ENCODE data around the gene PSMD1. TPM values are rescaled to one million over a fixed set of nuclear protein-coding genes. Genes with fewer than 3 reads are reported as not detected.
"Not testable (repeated sequence)": the region's sequence is repeated elsewhere in the genome, so short reads cannot be mapped to it uniquely, and the experiment has no call there.

Gene PSMD1
- total RNA-seq, 4 donors from 2014 or later = 51.5 to 116 (median 67.9) TPM

DNA sequence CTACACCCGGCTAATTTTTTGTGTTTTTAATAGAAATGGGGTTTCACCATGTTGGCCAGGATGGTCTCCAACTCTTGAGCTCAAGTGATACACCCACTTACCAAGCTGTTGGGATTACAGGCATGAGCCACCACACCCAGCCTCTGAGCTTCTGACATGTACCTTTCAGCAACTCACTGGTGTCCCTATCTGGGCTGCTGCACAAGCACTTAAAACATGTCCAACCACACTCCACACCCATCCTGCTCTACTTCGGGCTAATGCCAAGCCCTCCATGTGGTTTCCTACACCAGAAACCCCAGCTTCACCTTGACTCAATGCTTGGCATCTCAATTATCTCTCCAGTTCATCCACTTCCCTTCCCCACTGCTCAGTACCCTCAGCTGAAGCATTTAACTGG, 119.4 kb downstream of the PSMD1 start:
- intact Hi-C loops (cut with DNase I) = no loop called here
- no peak for DNase-seq
- Histone ChIP-seq H3K4me1 (peaks cover 0 to 3% (median 0%) of the 10 kb centered on the region in 3 donors), H3K27me3 (no peaks in the 10 kb centered on the region), H3K27ac (no peak overlapping the region), H3K36me3 (peaks cover 0 to 42% (median 0%) of the 10 kb centered on the region in 3 donors), H3K4me3 (no peak overlapping the region), H3K9me3 (no peaks in the 10 kb centered on the region)
- 90 to 93% methylated on average over 2 of the region's 2 CpGs for WGBS, 2 donors
- no peak for TF ChIP-seq POLR2A (IDR thresholded peaks at IDR 0.05)
- TF ChIP-seq, protein P1, sequence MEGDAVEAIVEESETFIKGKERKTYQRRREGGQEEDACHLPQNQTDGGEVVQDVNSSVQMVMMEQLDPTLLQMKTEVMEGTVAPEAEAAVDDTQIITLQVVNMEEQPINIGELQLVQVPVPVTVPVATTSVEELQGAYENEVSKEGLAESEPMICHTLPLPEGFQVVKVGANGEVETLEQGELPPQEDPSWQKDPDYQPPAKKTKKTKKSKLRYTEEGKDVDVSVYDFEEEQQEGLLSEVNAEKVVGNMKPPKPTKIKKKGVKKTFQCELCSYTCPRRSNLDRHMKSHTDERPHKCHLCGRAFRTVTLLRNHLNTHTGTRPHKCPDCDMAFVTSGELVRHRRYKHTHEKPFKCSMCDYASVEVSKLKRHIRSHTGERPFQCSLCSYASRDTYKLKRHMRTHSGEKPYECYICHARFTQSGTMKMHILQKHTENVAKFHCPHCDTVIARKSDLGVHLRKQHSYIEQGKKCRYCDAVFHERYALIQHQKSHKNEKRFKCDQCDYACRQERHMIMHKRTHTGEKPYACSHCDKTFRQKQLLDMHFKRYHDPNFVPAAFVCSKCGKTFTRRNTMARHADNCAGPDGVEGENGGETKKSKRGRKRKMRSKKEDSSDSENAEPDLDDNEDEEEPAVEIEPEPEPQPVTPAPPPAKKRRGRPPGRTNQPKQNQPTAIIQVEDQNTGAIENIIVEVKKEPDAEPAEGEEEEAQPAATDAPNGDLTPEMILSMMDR (IDR thresholded peaks at IDR 0.05) = no peak

DNA sequence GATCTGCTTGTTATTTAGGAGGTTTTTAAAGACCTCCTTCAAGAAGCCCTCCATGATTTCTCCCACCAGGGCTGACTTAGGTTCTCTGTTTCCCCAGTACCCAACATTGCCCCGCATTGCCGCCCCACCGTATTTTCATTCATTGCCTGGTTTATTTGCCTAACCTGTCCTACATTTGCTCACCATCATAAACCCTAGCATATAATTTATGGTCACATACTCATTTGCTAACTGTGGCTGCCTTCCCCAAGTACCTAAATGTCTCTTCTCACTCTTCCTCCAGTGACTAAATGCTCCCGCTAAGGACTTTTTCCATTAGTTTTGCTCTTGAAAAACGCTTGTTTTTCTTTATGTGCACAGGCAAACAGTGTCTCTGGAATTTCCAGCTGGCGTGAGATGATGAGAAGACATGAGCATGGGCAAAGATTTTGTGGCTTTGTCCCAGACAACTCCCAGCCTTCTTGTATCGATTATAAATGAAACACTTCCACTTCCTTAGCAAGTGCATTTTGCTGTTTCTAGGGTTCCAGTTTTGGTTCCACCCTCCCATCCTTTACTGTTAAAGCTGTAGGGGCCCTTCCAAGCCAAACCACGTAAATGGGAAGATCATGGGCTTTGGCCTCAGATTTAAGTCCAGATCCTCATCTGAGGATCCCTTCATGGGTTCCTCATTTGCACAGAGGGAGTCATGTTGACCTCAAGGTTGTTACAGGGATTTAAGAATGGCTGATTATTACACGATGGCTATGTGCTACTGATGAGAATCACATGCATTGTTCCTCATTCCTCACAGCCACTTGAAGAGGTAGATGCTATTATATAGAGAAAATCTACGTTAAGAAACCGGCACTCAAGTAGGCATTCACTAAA, 120.7 kb downstream of the PSMD1 start:
- WGBS, 2 donors = 83 to 92% methylated on average over 11 of the region's 11 CpGs
- no peak for TF ChIP-seq POLR2A (IDR thresholded peaks at IDR 0.05)
- TF ChIP-seq, protein P1 (IDR thresholded peaks at IDR 0.05) = no peak
- intact Hi-C loops (cut with DNase I) = no loop called here
- H3K27ac ChIP-seq = no peak overlapping the region
- no peak for DNase-seq
- no peak overlapping the region for H3K4me3 ChIP-seq
- peaks cover 0 to 3% (median 0%) of the 10 kb centered on the region in 3 donors for H3K4me1 ChIP-seq
- peaks cover 0 to 29% (median 0%) of the 10 kb centered on the region in 3 donors for H3K36me3 ChIP-seq
- H3K9me3 ChIP-seq = no peaks in the 10 kb centered on the region
- no peaks in the 10 kb centered on the region for H3K27me3 ChIP-seq

DNA sequence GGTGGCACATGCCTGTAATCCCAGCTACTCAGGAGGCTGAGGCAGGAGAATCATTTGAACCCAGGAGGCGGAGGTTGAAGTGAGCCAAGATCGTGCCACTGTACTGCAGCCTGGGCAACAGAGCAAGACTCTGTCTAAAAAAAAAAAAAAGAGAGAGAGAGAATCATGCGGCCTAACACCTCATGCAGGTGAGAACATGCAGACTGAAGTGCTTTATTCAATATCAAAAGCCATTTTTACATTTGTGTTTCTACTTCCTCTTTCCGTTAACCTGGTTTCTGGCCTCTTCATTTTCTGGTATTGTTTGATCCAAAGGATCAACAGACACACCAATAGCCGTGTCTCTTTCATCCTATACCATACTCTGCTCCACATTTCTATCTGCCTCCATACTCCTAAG, 122.1 kb downstream of the PSMD1 start:
- H3K4me1 ChIP-seq; intact Hi-C loops (cut with DNase I); H3K27ac ChIP-seq; H3K27me3 ChIP-seq; H3K9me3 ChIP-seq; DNase-seq; H3K4me3 ChIP-seq: not testable (repeated sequence)
- 51 to 61% methylated on average over 5 of the region's 5 CpGs for WGBS, 2 donors
- H3K36me3 ChIP-seq = peaks cover 0 to 16% (median 0%) of the 10 kb centered on the region in 3 donors

DNA sequence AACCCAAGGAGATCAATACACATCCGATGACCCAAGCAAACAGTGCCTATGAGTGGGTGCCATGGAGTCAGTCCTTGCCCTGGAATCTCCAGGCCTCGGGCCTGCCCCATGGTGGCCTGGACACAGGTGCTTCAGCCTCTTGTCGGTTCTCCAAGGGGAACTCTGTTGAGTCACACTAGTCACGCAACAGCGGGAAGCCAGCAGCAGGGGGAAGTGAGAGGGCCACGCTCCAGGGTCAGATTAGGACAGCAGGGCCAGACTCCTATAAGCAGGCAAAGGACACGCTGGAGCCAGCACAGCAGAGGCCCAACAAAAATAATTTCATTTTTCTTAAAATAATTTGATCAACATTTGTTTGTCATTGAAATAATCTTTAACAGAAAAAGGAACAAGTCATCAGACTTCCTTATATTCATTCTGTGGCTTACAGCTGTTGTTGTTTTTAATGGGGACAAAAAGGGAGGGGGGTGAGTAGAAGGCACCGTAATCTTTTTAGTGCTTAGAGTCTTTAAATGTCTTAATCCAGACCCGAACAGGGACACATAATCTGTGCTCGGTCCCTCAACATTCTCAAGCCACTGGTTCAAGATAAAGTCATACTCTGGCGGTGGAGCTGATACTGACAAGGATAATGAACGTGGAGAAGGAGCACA, 125.3 kb downstream of the PSMD1 start:
- H3K36me3 ChIP-seq = no peaks in the 10 kb centered on the region
- H3K4me1 ChIP-seq = peaks cover 0 to 21% (median 13%) of the 10 kb centered on the region in 3 donors
- H3K9me3 ChIP-seq = no peaks in the 10 kb centered on the region
- no peak for DNase-seq
- intact Hi-C loops (cut with DNase I) = no loop called here
- H3K4me3 ChIP-seq = no peak overlapping the region
- TF ChIP-seq, protein P1 (IDR thresholded peaks at IDR 0.05) = no peak
- no peak for TF ChIP-seq POLR2A (IDR thresholded peaks at IDR 0.05)
- H3K27me3 ChIP-seq = no peaks in the 10 kb centered on the region
- 60 to 73% methylated on average over 8 to 10 of the region's 12 CpGs for WGBS, 2 donors
- peak overlapping the region in 2 of 4 donors; percentile 22 to 51 for H3K27ac ChIP-seq

DNA sequence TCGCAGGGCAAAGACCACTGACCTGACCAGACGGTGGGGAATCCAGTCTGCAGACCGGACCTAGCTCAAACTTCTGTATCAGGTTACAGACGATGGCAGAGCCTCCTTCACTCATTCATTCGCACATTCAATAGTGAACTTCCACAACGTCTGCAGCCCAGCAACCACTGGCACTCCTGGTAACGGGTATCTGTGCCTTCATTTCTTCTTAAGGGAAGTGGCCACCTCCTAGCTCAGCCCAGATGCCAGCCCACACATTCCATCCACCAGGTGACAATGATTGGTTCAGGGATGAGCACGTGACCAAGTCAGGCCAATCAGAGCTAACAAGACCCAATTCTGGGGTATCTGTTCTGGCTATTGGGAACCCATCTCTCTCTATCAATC, 125.8 kb downstream of the PSMD1 start:
- Histone ChIP-seq H3K27ac (peak overlapping the region in 2 of 4 donors; percentile 22 to 51), H3K9me3 (no peaks in the 10 kb centered on the region), H3K27me3 (no peaks in the 10 kb centered on the region), H3K4me3 (no peak overlapping the region), H3K36me3 (no peaks in the 10 kb centered on the region), H3K4me1 (peaks cover 0 to 21% (median 13%) of the 10 kb centered on the region in 3 donors)
- no peak for DNase-seq
- 84 to 85% methylated on average over 7 to 8 of the region's 8 CpGs for WGBS, 2 donors
- intact Hi-C loops (cut with DNase I) = no loop called here
- TF ChIP-seq, protein P1 (IDR thresholded peaks at IDR 0.05) = no peak
- no peak for TF ChIP-seq POLR2A (IDR thresholded peaks at IDR 0.05)

Data from esophagus squamous epithelium (tissue), 5 donors.